Stimulated activated CD4-positive, alpha-beta T cell treated with anti-CD3 and anti-CD28 coated beads, Interleukin-4, amount 100 ng/mL, for 24 hours (primary cell): Measurements from ENCODE around the gene B9D1.

ENCODE experiments used
- DNase-seq: peaks from one replicate; pipeline ENCODE4 v3.0.0-alpha.2; 2020

Gene B9D1

DNA sequence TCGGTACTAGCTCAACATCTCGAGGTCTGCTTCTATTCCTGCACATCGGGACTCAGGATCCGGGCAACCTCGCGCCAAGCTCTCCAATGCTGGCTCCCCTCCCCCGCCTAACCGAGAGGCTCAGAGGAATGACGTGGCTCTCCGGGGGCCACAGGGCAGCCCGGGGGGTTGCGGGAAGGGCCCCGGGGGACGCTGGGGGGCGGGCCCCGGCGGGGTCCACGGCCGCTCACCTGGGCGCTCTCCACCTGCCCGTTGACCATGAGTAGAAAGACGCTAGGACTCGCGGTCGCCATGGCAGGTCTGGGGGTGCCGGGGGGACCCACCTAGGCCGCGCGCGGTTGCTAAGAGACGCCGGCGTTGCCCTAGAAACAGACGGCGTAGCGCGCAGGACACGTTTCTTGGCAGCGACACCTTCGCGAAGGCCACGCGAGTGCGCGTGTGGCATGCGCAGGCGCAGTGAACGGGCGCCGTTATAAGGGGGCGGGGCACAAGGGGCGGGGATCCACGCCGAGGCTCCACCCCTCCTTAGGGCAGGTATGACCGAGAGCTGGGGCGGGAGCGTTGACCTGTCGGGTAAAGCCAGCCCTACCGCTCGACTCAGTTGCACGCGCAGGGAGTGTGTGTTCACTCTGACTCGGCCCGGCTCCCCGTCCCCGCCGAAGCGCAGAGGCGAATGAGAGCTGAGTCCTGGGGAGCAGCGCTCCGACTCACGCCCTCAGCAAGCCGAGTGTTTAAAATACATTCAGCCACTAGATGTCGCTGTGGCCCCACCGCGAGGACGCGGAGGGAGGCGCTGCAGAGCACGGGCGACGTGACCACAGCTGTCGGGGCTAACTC, at the start of gene B9D1:
TSS of gene B9D1 (minus strand) at position 447 of the 837 bp plus-strand sequence. CDS start at position 293, 154 bp downstream.
- DNase-seq: peak; percentile 93

GRCh38 chr17:19411631-19412030, 49.1 kb upstream of the B9D1 start:
- DNase-seq: no peak

- no peak for DNase-seq
Observed at GRCh38 chr17:19410875-19411620, 48.5 kb upstream of the B9D1 start, which contains the start of gene RNF112. TSS of gene RNF112 (plus strand) at chr17:19411232. CDS start at chr17:19411409, 177 bp downstream.

- DNase-seq: no peak
Observed at GRCh38 chr17:19410091-19410490, 47.6 kb upstream of the B9D1 start.

- no peak for DNase-seq
Observed at GRCh38 chr17:19409509-19409908, 47.0 kb upstream of the B9D1 start.

DNA sequence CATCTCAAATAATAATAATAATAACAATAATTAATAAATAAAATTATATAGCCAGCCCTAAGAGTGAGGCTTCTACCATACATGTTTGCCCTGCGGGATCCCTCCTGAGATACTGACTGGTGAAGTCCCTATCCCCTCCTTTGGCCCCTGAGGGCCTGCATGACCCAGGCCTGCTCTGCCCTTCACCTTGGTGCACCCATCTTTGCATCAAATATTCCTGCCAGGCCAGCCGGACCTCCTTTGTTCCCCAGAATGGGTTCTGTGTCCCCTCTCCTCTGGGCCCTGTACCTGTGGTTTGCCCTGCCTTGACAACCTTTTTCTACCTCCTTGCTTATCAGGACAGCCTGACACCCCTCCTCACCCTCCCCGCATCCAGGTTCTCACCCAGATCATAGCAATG, 46.5 kb upstream of the B9D1 start:
- no peak for DNase-seq

DNA sequence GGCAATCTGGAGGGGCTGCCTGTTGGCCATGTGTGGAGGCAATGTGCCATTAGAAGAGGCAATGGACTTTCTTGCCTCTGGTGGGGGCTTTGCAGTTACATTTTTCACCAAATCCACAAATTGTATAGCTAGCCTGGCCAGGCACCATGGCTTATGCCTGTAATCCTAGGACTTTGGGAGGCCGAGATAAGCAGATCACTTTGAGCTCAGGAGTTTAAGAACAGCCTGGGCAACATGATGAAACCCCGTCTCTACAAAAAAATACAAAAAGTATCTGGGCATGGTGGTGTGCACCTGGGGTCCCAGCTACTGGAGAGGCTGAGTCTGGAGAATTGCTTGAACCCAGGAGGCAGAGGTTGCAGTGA, 45.8 kb upstream of the B9D1 start:
- no peak for DNase-seq

DNA sequence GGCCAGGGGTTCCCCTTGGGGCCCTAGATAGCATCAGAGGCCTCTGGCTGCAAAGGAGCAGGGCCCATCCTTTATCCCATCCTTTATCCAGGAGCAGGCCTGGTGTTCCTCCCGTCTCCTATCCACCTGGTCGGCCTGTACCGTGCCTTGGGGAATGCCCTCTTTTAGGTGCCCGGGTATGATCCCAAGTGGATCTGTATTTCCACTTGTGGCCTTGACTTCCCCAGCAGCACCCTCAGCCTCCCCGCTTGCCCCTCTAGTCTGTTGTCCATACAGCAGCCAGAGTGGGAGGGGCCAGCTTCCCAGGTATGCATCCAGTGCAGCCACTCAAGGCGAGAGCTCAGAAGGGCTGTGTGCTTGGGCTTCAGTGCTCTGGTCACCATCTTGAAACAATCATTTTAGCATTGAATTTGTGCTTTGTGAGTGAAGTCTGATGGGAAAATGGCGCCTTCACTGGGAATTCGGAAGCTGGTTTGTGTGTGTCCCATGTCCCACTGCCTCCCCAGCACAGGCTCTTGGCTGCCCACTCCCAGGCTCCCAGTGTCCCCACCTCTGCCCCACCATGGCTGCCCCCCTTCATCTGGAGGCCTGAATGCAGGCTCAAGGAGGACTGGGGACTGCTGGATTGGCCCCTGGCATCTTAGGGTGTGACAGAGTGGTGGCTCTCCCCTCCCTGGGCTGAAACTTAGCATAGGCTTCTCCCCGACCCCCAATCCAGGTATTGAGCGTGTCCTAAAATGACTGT, 45.2 kb upstream of the B9D1 start:
- no peak for DNase-seq

DNA sequence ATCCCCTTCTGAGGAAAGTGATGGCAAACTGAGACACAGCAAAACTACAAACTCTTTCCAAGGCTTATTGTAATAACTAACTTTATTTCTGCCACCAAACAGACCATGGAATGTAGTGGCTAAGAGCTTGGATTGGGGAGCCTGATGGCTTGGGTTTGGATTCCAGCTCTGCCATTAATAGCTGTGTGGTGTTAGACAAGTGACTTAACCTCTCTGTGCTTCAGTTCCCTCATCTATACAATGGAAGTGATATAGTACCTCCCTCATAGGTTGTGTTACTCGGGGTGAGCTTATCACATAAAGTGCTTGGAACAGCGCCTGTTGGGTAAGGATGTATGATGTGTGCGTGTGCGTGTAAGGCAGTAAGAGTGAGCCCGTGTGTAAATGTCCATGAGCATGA, 42.6 kb upstream of the B9D1 start:
- no peak for DNase-seq

- DNase-seq: no peak
Observed at GRCh38 chr17:19404264-19404663, 41.7 kb upstream of the B9D1 start.

- DNase-seq: no peak
Observed at GRCh38 chr17:19403021-19403420, 40.5 kb upstream of the B9D1 start.

DNA sequence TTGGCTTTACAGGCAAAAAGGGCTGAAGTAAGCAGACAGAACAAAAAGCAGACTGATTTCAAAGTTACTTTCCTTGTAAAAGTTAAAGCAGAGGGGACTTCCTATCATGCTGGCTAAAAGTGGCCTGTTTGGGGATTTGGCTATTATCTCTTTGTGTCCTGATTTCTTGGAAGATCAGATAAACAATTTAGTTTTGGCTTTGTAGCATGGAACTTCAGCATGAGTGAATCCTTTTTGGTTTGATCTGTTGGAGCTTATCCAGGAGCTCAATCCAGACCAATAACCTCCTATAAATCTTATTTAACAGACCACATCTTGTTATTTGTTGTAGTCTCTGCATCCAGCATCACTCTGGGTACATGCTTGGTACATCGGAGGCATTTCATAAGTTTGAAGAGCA, 39.6 kb upstream of the B9D1 start:
- no peak for DNase-seq

- no peak for DNase-seq
Observed at GRCh38 chr17:19401321-19402010, 38.9 kb upstream of the B9D1 start.

- no peak for DNase-seq
Observed at GRCh38 chr17:19399750-19400450, 37.4 kb upstream of the B9D1 start.

DNA sequence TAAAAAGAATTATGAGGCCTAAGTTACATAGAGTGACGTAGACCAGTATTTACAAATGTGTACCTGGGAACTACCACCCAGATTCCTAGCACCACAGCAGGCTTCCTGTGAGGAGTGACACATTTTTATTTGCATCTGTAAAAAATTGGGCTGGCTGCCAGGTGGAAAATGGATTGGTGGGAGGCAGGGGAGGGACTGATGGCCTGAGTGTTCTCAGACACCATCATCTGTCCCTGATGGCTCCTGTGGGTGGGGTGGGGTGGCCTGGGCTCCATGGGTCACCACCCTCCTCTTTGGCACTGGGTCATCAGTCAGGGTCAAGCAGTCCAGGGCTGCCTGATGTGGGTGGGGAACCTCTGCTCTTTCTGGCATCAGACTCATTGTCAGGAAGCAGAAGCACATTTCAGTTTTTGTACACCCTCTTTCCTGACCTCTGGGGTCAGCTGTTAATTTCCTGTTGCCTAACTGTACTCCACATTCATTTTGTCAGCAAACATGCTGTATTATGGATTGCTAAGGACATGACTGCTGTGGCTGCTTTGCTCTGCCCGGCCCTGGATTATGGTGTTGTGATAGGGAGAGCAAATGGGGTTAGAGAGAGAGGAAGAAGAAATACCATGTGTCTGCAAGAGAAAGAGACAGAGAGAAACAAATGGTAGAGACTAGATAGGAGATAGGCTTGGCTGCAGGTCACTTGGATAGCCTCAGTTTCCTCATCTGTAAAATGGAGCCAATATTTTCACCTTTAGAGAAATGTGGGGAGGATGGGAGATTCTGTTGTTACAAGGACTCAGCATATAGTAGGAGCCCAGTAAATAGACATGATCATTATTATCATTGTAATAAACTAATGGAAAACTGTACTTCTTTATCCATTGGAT, 36.0 kb upstream of the B9D1 start:
- no peak for DNase-seq

DNA sequence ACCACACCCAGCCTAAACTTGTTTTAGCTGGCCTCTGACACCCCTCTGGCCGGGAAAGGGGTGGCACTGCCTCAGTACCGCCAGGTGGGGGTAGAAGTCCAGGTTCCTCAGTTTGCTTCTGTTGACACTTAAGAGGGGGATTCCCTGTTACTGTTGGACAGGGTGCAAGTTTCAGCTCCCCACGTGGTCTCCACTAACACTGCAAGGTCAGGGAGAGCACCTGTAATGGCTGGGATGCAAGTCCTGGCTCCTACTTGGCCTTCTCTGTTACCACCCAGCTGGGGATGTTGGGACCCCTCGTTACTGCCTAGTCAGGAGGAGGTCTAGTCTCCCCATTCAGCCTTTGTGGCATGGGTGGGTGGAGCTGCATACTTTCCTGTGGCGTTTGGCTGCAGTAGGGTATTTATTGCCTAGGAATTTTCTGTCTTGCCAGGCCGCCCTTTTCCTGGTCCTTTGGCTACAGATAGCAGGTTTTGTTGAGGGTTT, 35.1 kb upstream of the B9D1 start:
- DNase-seq: no peak

- DNase-seq: no peak
Observed at GRCh38 chr17:19392303-19392702, 29.8 kb upstream of the B9D1 start.

DNA sequence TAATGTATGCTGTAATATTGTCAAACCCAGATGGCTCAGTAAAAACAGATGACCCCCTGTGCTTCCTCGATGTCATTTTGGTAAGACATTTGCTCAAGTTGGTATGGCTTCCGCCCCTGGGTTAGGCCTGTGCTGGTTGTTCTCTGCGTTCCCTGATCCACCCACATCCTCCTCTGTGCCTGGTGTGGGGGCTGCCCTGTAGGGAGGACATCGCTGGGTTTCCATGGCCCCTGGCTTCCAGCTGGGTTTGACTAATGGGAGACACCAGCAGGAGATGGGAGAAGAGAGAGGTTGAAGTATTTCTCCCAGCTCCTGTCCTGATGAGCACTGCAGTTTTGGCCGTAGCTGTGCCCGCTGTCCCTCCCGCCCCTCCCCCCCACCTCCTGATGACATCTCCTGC, 28.9 kb upstream of the B9D1 start:
- DNase-seq: no peak

GRCh38 chr17:19390951-19391350, 28.4 kb upstream of the B9D1 start:
- no peak for DNase-seq

DNA sequence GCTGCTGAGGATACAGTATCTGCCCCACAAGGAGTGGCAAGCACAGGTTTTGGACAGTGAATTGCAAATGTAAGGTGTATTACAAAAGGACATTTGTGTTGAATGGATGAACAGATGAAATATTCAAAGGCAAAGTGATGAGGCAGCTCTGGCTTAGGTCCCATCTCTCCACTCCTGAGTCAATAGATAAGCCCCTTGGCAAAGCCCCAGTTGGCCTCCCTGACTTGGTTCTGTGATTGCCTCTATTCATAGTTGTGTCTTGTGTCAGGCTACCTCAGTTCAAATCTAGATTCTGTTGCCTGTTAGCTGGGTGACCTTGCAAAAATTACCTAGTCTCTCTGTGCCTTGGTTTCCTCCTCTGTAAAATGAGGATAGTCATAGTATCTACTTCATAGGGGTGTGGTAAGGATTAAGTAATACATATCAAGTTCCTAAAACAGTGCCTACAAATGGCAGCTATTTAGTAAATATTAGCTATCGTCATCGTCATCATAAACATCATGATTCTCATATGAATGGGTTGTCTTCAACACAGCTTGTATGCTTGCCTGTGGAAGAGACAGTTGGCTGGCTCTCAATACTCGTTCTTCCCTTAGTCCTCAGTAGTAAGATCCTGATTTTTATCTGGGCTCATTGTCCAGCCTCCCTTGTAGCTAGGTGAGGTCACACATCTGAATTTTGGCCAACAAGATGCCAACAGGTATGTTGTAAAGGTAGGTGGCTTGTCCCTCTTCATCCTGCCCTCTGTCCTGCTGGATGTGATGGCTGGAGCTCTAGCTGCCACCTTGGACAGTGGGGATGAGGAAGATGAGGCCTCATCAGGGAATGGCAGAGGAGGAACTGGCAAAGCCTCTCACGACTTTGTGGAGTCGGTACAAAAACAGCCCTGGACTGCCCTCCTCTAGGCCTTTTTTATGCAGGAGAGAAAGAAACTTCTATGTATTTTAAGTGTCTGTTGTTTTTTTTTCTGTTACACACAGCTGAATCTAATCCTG, 26.6 kb upstream of the B9D1 start:
- DNase-seq: no peak
